IPS DF 6.9 (cell line): Measurements from ENCODE around the gene ADAM11.

Experiments used
- DNase-seq: peaks from one replicate; pipeline ENCODE4 v3.0.0-alpha.2; 2013; ENCODE audit warnings: low read depth, low spot score
- H3K27ac ChIP-seq: one replicate; pipeline ENCODE4 v1.5.1; 2013; ENCODE audit warnings: low read length, control low read depth
- H3K27me3 ChIP-seq: 2 replicates; pipeline ENCODE4 v1.6.1; 2013; ENCODE audit warnings: mild to moderate bottlenecking, low read length; ENCODE audit not compliant: control insufficient read depth, insufficient read depth
- H3K36me3 ChIP-seq: 2 replicates; pipeline ENCODE4 v1.6.1; 2013; ENCODE audit warnings: low read length; ENCODE audit not compliant: control insufficient read depth, insufficient read depth
- H3K4me1 ChIP-seq: 2 replicates; pipeline ENCODE4 v1.6.1; 2013; ENCODE audit warnings: low read length; ENCODE audit not compliant: control insufficient read depth, insufficient read depth
- H3K4me3 ChIP-seq: 2 replicates; pipeline ENCODE4 v1.5.1; 2013; ENCODE audit warnings: mild to moderate bottlenecking, low read length
- H3K9me3 ChIP-seq: 2 replicates; pipeline ENCODE4 v1.6.1; 2013; ENCODE audit warnings: low read length, inconsistent platforms; ENCODE audit not compliant: control insufficient read depth, insufficient read depth
- WGBS: extraction: QIAGEN DNeasy Blood & Tissue Kit; methylation state at CpG from one replicate; pipeline ENCODE4 v1.1.7; 2013; ENCODE audit warnings: mixed read lengths, missing lambda C conversion rate; ENCODE audit not compliant: insufficient read length, insufficient coverage; 5-methylcytosine and 5-hydroxymethylcytosine counted together

The ADAM11 gene

GRCh38 chr17:44767493-44767892, 8.7 kb downstream of the ADAM11 start:
- WGBS, result no CpG with 5 or more reads among the region's 4 CpGs

GRCh38 chr17:44768505-44769142, 9.8 kb downstream of the ADAM11 start:
- no CpG with 5 or more reads among the region's 11 CpGs for WGBS
- no peak overlapping the region for H3K4me3 ChIP-seq
- H3K9me3 ChIP-seq, result no peaks in the 10 kb centered on the region
- no peak overlapping the region for H3K27ac ChIP-seq
- H3K27me3 ChIP-seq, result no peaks in the 10 kb centered on the region
- DNase-seq, result no peak
- peaks cover 4% of the 10 kb centered on the region; the same call in 1 of the 2 replicates for H3K4me1 ChIP-seq
- no peaks in the 10 kb centered on the region for H3K36me3 ChIP-seq

More at GRCh38 chr17:44767493-44767892, 8.7 kb downstream of the ADAM11 start:
- H3K27me3 ChIP-seq, result no peaks in the 10 kb centered on the region
- no peaks in the 10 kb centered on the region for H3K9me3 ChIP-seq
- H3K4me1 ChIP-seq, result peaks cover 5% of the 10 kb centered on the region; the same call in 1 of the 2 replicates
- no peak overlapping the region for H3K4me3 ChIP-seq
- H3K36me3 ChIP-seq, result no peaks in the 10 kb centered on the region
- no peak overlapping the region for H3K27ac ChIP-seq
- DNase-seq, result no peak

GRCh38 chr17:44769230-44769629, 10.4 kb downstream of the ADAM11 start:
- Histone ChIP-seq H3K9me3 (no peaks in the 10 kb centered on the region), H3K27ac (no peak overlapping the region), H3K36me3 (no peaks in the 10 kb centered on the region), H3K27me3 (no peaks in the 10 kb centered on the region), H3K4me3 (no peak overlapping the region), H3K4me1 (peaks cover 4% of the 10 kb centered on the region; the same call in 1 of the 2 replicates)
- DNase-seq, result no peak
- no CpG with 5 or more reads among the region's 6 CpGs for WGBS

GRCh38 chr17:44769647-44770084, 10.9 kb downstream of the ADAM11 start:
- no peak overlapping the region for H3K27ac ChIP-seq
- H3K4me1 ChIP-seq, result peaks cover 4% of the 10 kb centered on the region; the same call in 1 of the 2 replicates
- WGBS, result no CpG with 5 or more reads among the region's 15 CpGs
- no peak overlapping the region for H3K4me3 ChIP-seq
- no peaks in the 10 kb centered on the region for H3K36me3 ChIP-seq
- DNase-seq, result no peak
- no peaks in the 10 kb centered on the region for H3K9me3 ChIP-seq
- H3K27me3 ChIP-seq, result no peaks in the 10 kb centered on the region

GRCh38 chr17:44770166-44770925, 11.6 kb downstream of the ADAM11 start:
- Histone ChIP-seq H3K36me3 (no peaks in the 10 kb centered on the region), H3K9me3 (no peaks in the 10 kb centered on the region), H3K27ac (no peak overlapping the region), H3K4me3 (no peak overlapping the region), H3K4me1 (peaks cover 4% of the 10 kb centered on the region; the same call in 1 of the 2 replicates), H3K27me3 (no peaks in the 10 kb centered on the region)
- DNase-seq, result no peak
- WGBS, result no CpG with 5 or more reads among the region's 11 CpGs

- WGBS, result no CpG with 5 or more reads among the region's 21 CpGs
- Histone ChIP-seq H3K27ac (no peak overlapping the region), H3K4me1 (peaks cover 2% of the 10 kb centered on the region; the same call in 1 of the 2 replicates), H3K9me3 (no peaks in the 10 kb centered on the region), H3K36me3 (no peaks in the 10 kb centered on the region), H3K27me3 (peaks cover 4% of the 10 kb centered on the region; the same call in 1 of the 2 replicates), H3K4me3 (no peak overlapping the region)
- no peak for DNase-seq
These were observed 13.7 kb downstream of the ADAM11 start for GRCh38 chr17:44772308-44773045.

- WGBS, result no CpG with 5 or more reads among the region's 6 CpGs
- H3K27ac ChIP-seq, result no peak overlapping the region
- peaks cover 4% of the 10 kb centered on the region; the same call in 1 of the 2 replicates for H3K27me3 ChIP-seq
- no peak for DNase-seq
- H3K36me3 ChIP-seq, result no peaks in the 10 kb centered on the region
- H3K4me3 ChIP-seq, result no peak overlapping the region
- H3K4me1 ChIP-seq, result no peaks in the 10 kb centered on the region
- no peaks in the 10 kb centered on the region for H3K9me3 ChIP-seq
These were observed 14.4 kb downstream of the ADAM11 start for GRCh38 chr17:44773140-44773539.

GRCh38 chr17:44774271-44775135, 15.7 kb downstream of the ADAM11 start:
- DNase-seq, result peak; percentile 74
- Histone ChIP-seq H3K27me3 (peaks cover 4% of the 10 kb centered on the region; the same call in 1 of the 2 replicates), H3K4me1 (peaks cover under 1% of the 10 kb centered on the region; the same call in 1 of the 2 replicates), H3K27ac (no peak overlapping the region), H3K4me3 (peak overlapping the region; percentile 31; the same call in 1 of the 2 replicates), H3K9me3 (no peaks in the 10 kb centered on the region), H3K36me3 (no peaks in the 10 kb centered on the region)
- no CpG with 5 or more reads among the region's 42 CpGs for WGBS

- DNase-seq, result peak; percentile 98
- H3K27ac ChIP-seq, result no peak overlapping the region
- WGBS, result no CpG with 5 or more reads among the region's 50 CpGs
- H3K4me1 ChIP-seq, result peaks cover 5% of the 10 kb centered on the region
- peaks cover 4% of the 10 kb centered on the region; the same call in 1 of the 2 replicates for H3K27me3 ChIP-seq
- peak overlapping the region; percentile 31; the same call in 1 of the 2 replicates for H3K4me3 ChIP-seq
- no peaks in the 10 kb centered on the region for H3K9me3 ChIP-seq
- H3K36me3 ChIP-seq, result no peaks in the 10 kb centered on the region
These were observed 16.5 kb downstream of the ADAM11 start for GRCh38 chr17:44775136-44775837.
